Stimulated activated CD4-positive, alpha-beta T cell treated with anti-CD3 and anti-CD28 coated beads, Interleukin-15, amount 100 ng/mL, for 24 hours (primary cell): ENCODE measurements around the gene PLPPR3.

Experiments
- DNase-seq: peaks from one replicate; pipeline ENCODE4 v3.0.0-alpha.2; 2020

Gene PLPPR3

DNA sequence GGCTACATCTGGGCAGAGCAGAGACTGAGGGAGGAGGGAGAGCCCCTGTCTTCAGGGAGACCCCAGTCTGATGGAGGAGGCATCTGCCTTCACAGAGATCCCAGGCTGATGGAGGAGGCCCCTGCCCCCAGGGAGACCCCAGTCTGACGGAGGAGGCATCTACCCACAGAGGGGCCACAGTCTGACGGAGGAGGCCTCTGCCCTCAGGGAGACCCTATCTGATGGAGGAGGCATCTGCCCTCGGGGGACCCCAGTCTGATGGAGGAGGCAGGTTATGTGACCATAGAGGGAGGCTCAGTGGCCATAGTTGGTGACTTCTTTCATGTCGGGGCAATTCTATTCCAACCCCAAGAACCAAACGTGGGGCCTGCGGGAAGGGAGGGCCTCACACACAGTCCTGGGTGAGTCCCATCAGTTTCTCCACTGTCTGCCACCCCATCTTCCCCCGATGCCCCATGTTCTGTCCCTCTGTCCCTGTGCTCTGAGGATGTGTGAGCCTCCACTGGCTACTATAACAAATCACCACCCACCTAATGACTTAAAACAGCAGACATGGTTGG is 56.5 kb downstream of the PLPPR3 start:
- no peak for DNase-seq

DNA sequence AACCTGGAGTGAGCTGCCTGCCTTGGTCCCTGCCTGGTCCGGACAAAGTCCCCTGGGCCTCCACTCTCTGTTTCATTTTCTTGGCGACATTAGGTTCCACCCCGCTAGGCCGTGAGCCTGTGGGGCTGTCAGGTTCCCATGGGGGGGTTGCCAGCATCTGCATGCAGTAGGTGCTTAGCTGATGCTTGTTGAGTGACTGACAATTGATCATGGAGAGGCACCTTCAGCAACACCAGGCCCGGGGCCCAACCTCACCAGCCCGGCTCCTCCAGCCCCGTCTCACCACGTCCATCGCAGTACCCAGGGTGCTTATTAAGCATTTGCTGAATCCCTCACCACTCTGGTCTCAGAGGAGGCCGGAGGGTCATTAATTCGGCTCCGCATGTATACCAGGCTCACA is 57.5 kb downstream of the PLPPR3 start:
- DNase-seq: no peak

DNA sequence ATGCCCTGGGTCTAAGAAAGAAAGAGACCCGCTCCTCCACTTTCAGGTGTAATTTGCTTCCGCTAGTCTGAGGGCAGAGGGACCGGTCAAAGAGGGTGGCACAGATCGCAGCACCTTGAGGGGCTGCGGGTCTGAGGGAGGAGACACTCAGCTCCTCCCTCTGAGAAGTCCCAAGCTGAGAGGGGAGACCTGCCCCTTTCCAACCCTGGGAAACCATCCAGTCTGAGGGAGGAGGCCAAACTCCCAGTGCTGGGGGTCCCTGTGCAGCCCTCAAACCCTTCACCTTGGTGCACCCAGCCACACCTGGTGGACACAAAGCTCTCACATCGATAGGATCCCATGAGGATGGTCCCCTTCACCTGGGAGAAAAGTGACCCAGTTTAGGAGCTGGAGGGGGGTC is 57.9 kb downstream of the PLPPR3 start:
- no peak for DNase-seq

DNA sequence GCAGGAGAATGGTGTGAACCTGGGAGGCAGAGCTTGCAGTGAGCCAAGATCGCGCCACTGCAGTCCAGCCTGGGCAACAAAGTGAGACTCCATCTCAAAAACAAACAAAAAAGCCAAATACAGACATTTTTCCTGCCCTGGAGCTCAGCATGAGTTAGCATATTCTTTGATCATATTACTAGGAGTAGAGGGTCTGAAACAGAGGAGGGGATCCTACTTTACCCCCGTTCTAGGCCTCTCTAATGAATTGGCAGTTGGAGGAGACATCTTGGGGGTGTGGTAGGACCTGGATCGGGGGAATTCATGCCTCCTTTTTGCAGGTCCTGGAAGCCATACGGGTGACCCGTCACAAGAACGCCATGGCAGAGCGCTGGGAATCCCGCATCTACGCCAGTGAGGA is 58.6 kb downstream of the PLPPR3 start:
- DNase-seq: no peak
